HG03457 (cell line): ENCODE data around the gene RTL1.

Experiments
- ATAC-seq: cut with Tn5 transposase; IDR thresholded peaks from one replicate; pipeline ENCODE4 v1.9.1; 2021; ENCODE audit warnings: moderate number of reproducible peaks; ENCODE audit not compliant: unreplicated experiment

The RTL1 gene

DNA sequence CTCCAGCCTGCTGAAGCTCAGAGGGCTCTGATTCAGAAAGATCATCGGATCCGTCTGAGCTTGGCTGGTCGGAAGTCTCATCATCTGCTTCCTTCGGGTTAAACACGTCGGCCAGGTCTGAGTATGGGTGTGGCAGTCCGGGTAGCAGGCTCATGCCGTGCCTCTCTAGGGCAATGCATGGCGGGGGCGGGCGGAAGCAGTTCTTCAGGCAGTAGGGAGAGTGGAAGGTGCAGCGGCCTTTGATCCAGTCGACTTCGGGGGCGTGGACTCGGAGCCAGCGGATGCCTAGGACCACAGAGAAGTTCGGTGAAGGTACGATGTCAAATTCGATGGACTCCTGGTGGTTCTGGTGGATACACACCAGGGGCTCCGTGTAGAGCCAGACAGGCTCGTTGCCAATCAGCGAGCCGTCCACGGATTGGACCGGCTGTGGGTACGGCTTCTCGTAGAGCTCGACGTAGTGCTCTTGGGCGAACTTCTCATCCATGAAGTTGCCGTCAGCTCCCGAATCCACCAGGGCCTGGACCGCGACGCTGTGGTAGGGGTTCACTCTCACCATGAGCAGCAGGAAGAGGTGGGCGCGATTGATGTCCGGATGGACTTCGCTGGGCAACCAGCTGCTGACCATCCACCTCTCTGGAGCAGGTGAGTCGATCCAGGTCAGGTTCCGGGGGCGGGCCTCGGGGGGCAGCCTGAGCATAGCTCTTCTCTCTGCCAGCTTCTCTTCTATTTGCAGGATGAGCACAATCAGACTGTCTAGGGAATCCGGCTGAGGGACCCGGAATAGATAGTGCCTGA, 20.3 kb downstream of the RTL1 start:
- ATAC-seq = no peak

GRCh38 chr14:100882026-100882967, 21.2 kb downstream of the RTL1 start:
- ATAC-seq = no peak

- no peak for ATAC-seq
Observed at GRCh38 chr14:100881211-100882025, 22.1 kb downstream of the RTL1 start.

- ATAC-seq = no peak
Observed at GRCh38 chr14:100880271-100881101, 23.0 kb downstream of the RTL1 start.

DNA sequence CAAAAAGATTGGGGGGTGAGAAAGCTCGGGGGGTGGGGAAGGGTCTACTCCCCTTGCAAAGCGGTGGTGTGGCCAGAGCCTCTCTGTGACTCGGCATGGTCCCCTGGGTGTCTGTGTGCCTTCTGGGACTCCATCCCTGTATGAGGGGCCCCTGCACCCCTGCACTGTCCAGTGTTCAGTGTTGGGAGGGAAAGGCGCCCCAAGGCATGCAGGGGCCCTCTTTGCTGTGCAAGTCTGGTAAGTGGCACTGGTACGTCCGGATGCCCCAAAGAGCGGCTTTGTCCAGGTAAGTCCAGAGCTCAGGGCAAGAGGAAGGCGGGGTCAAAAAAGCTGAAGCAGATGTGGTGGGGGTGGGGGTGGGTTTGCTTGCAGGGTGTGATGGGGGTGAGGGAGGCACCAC, 23.7 kb downstream of the RTL1 start:
- ATAC-seq = no peak

DNA sequence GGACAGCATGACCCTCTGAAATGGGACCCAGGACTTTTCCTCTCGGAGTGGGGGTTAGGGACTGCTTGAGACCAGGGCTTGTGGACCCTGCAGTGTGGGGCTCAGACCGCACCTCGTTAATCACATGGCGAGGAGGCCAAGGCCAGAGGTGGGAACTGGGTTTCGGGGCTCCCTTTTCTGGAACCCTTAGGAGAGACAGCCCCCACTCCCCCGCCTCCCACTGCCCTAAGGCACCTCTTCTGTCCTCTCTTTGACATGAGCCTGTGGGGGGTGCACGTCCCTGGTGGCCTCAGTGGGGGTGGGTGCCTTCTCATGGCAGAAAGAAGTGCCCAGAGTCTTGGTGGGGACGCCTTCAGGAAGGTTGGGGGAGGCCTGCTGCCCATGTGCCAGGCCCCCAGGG, 24.3 kb downstream of the RTL1 start:
- no peak for ATAC-seq

GRCh38 chr14:100878271-100879146, 25.0 kb downstream of the RTL1 start:
- ATAC-seq = no peak

DNA sequence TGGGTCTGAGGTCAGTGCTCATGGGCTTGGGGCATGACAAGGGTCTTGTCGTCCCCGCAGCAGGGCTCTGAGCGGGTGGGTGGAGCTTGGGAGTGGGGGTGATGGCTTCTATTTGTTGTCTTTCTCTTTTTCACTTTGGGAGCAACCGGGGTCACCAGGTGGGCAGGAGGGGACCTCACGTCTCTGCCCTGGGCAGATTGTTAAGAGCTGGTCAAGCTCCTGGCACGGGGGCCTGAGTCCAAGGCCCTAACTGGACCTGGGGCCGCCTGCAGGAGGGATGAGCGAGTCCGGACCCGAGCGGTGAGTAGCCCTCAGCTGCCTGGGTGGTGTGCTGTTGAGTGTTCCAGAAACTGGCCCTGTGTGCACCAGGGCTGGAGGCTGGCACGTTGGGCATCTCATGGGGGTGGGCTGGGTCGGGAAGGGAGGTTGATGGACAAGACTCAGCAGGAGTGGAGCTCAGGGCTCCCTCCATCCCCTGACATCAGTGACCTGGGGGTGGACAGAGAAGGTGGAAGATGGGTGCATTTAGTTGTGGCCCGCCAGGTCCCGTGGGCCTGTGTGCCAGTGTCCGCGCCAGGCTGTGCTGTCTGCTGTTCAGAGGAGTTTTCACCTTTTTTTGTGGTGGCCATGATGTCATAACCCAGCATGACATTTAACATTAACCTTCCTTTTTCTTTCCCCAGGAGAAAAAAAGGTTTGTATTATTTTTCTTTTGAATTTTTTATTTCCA, 27.5 kb downstream of the RTL1 start:
- ATAC-seq = no peak

DNA sequence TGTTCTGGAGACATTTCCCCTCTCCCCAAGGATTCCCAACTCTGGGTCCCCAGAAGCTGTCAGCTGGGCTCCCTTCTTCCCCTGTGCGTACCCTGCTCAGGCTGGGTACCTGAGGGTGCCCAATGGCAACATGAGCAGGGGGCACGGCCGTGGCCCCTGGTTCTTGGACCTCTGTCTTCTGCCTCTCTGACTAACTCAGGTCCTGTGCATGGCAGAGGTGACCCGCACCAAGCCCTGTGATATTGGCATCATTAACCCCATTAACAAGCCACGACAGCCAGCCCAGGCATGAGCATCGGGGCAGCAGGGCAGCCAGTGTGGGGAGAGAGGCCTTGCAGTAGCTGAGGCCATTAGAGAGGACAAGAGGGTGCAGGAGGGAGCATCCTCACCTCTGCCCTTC, 28.4 kb downstream of the RTL1 start:
- no peak for ATAC-seq

DNA sequence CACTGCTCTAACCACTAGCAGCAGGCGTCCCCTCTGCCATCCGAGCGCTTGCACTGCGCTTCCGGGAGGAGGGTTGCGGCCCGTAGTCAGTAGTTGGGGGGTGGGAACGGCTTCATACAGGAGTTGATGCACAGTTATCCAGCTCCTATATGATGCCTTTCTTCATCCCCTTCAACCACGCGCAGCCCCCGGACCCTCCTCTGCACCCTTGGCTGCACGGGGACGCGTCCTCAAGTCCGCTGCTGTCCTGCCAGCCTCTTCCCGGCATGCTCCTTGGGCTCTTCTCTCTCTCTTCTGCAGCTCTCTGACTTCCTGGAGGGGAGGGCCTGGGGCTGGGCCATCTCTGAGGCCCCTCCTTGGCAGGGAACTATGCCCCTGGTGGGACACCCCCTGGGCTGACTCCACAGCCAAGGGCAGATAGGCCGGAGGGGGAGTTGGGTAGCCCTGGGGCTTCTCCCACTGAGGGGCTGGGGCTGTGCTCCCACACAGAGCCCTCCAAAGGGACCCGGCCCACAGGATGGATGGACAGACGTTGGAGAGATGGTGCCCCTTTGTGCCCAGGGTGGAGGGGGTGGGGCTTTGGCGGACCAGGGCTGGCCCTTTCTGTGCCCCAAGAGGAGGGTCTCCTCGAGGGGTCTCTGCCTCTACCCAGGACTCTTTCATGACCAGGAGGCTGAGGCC, 29.0 kb downstream of the RTL1 start:
- ATAC-seq = no peak

- no peak for ATAC-seq
Observed at GRCh38 chr14:100874051-100874410, 29.5 kb downstream of the RTL1 start.

- ATAC-seq = no peak
Observed at GRCh38 chr14:100873096-100873482, 30.4 kb downstream of the RTL1 start.

DNA sequence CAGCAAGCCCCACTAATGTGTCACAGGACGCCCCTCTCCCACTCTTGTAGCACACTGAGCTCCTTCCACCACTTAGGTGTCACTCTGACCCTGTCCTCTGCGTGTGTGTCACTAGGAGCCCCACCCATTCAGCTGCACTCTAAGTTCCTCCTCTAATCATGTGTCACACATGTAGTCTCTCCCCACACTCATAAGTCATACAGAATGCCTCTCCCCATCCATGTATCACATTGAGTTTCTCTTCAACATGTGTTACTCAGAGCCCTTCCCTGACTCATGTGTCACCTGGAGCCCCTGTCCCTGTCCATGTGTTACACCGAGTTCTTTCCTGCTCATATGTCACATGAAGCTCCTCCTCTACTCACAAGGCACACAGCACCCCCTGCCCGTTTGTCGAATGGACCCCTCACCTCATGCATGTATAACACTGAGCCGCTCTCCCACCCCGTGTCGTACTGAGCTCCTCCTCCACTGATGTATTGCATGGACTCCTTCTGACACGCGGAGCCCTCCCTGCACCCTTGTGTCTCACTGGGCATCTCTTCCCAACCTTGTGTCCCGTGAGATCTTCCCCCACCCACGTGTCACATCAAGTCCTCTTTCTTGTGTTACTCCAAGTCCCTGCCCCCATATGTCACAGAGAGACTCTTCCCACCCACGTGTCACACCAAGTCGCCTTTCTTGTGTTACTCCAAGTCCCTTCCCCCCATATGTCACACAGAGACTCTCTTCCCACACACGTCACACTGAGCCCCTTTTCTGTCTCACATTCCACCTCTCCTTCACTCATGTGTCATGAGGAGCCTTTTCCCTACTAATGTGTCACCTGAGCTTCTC, 31.0 kb downstream of the RTL1 start:
- ATAC-seq = no peak

GRCh38 chr14:100871234-100872186, 32.0 kb downstream of the RTL1 start:
- no peak for ATAC-seq

GRCh38 chr14:100868621-100869370, 34.7 kb downstream of the RTL1 start:
- no peak for ATAC-seq
